ENCODE data around the gene COL4A1. TPM values are rescaled to one million over a fixed set of nuclear protein-coding genes. Genes with fewer than 3 reads are reported as not detected.
A peak's percentile ranks its signal among the peaks of the same experiment; 100 is the strongest.

Gene COL4A1
- total RNA-seq, 2 experiments from 2014 or later: not detected

GRCh38 chr13:110347088-110347487, 40.1 kb upstream of the COL4A1 start:
- no peaks in the 10 kb centered on the region for H3K9me3 Mint-ChIP-seq
- H3K4me3 Mint-ChIP-seq: no peak overlapping the region
- no peak for ATAC-seq (ENCODE audit: low read depth)
- H3K27me3 Mint-ChIP-seq: peaks cover 11% of the 10 kb centered on the region
- DNase-seq: no peak
- no peak overlapping the region for H3K27ac Mint-ChIP-seq
- H3K4me1 Mint-ChIP-seq: no peaks in the 10 kb centered on the region
- POLR2A ChIA-PET: no interaction called here
- H3K36me3 Mint-ChIP-seq: no peaks in the 10 kb centered on the region

GRCh38 chr13:110346661-110347067, 39.7 kb upstream of the COL4A1 start:
- ATAC-seq (ENCODE audit: low read depth) (no peak), DNase-seq (no peak)
- H3K27ac Mint-ChIP-seq: no peak overlapping the region
- no peak overlapping the region for H3K4me3 Mint-ChIP-seq
- no peaks in the 10 kb centered on the region for H3K9me3 Mint-ChIP-seq
- no peaks in the 10 kb centered on the region for H3K4me1 Mint-ChIP-seq
- no peaks in the 10 kb centered on the region for H3K36me3 Mint-ChIP-seq
- POLR2A ChIA-PET: no interaction called here
- H3K27me3 Mint-ChIP-seq: peaks cover 14% of the 10 kb centered on the region

- Mint-ChIP-seq H3K4me1 (peaks cover 7% of the 10 kb centered on the region), H3K27ac (no peak overlapping the region), H3K36me3 (no peaks in the 10 kb centered on the region), H3K9me3 (no peaks in the 10 kb centered on the region), H3K27me3 (peaks cover 19% of the 10 kb centered on the region), H3K4me3 (no peak overlapping the region)
- DNase-seq (no peak), ATAC-seq (ENCODE audit: low read depth) (no peak)
- POLR2A ChIA-PET: no interaction called here
Observed at GRCh38 chr13:110345701-110346100, 38.7 kb upstream of the COL4A1 start.

GRCh38 chr13:110345266-110345665, 38.3 kb upstream of the COL4A1 start:
- DNase-seq (no peak), ATAC-seq (ENCODE audit: low read depth) (no peak)
- Mint-ChIP-seq H3K27ac (no peak overlapping the region), H3K27me3 (peaks cover 19% of the 10 kb centered on the region), H3K36me3 (no peaks in the 10 kb centered on the region), H3K4me1 (peaks cover 11% of the 10 kb centered on the region), H3K9me3 (no peaks in the 10 kb centered on the region), H3K4me3 (no peak overlapping the region)
- POLR2A ChIA-PET: no interaction called here

GRCh38 chr13:110344320-110344719, 37.4 kb upstream of the COL4A1 start:
- H3K9me3 Mint-ChIP-seq: no peaks in the 10 kb centered on the region

GRCh38 chr13:110343241-110343865, 36.4 kb upstream of the COL4A1 start:
- H3K4me3 Mint-ChIP-seq: no peak overlapping the region
- H3K9me3 Mint-ChIP-seq: no peaks in the 10 kb centered on the region
- peaks cover 18% of the 10 kb centered on the region for H3K27me3 Mint-ChIP-seq
- no peak for DNase-seq
- no peaks in the 10 kb centered on the region for H3K36me3 Mint-ChIP-seq
- ATAC-seq (ENCODE audit: low read depth): no peak
- H3K27ac Mint-ChIP-seq: no peak overlapping the region
- peaks cover 12% of the 10 kb centered on the region for H3K4me1 Mint-ChIP-seq
- POLR2A ChIA-PET: no interaction called here

More at GRCh38 chr13:110344320-110344719, 37.4 kb upstream of the COL4A1 start:
- Mint-ChIP-seq H3K36me3 (no peaks in the 10 kb centered on the region), H3K27ac (no peak overlapping the region), H3K27me3 (peaks cover 17% of the 10 kb centered on the region), H3K4me3 (no peak overlapping the region), H3K4me1 (peaks cover 12% of the 10 kb centered on the region)
- ATAC-seq (ENCODE audit: low read depth) (no peak), DNase-seq (no peak)
- POLR2A ChIA-PET: no interaction called here

- no peaks in the 10 kb centered on the region for H3K36me3 Mint-ChIP-seq
- POLR2A ChIA-PET: no interaction called here
- H3K9me3 Mint-ChIP-seq: no peaks in the 10 kb centered on the region
- H3K27ac Mint-ChIP-seq: no peak overlapping the region
- peaks cover 19% of the 10 kb centered on the region for H3K27me3 Mint-ChIP-seq
- no peak for DNase-seq
- peaks cover 12% of the 10 kb centered on the region for H3K4me1 Mint-ChIP-seq
- no peak for ATAC-seq (ENCODE audit: low read depth)
- no peak overlapping the region for H3K4me3 Mint-ChIP-seq
Observed at GRCh38 chr13:110342474-110342873, 35.5 kb upstream of the COL4A1 start.

GRCh38 chr13:110341445-110342244, 34.7 kb upstream of the COL4A1 start:
- DNase-seq (no peak), ATAC-seq (ENCODE audit: low read depth) (no peak)
- H3K36me3 Mint-ChIP-seq: no peaks in the 10 kb centered on the region
- POLR2A ChIA-PET: no interaction called here
- H3K4me3 Mint-ChIP-seq: no peak overlapping the region
- H3K27me3 Mint-ChIP-seq: peaks cover 19% of the 10 kb centered on the region
- peaks cover 12% of the 10 kb centered on the region for H3K4me1 Mint-ChIP-seq
- H3K9me3 Mint-ChIP-seq: no peaks in the 10 kb centered on the region
- no peak overlapping the region for H3K27ac Mint-ChIP-seq

- Mint-ChIP-seq H3K4me3 (peak overlapping the region; percentile 62), H3K9me3 (no peaks in the 10 kb centered on the region), H3K36me3 (no peaks in the 10 kb centered on the region), H3K27ac (peak overlapping the region; percentile 2), H3K4me1 (peaks cover 12% of the 10 kb centered on the region), H3K27me3 (peaks cover 21% of the 10 kb centered on the region)
- peak; percentile 89 for ATAC-seq (ENCODE audit: low read depth)
- POLR2A ChIA-PET: no interaction called here
- DNase-seq: peak; percentile 54
Observed at GRCh38 chr13:110340812-110341444, 34.0 kb upstream of the COL4A1 start.

- no peak for DNase-seq
- Mint-ChIP-seq H3K4me1 (peaks cover 12% of the 10 kb centered on the region), H3K27me3 (peaks cover 21% of the 10 kb centered on the region), H3K36me3 (no peaks in the 10 kb centered on the region), H3K9me3 (no peaks in the 10 kb centered on the region), H3K27ac (no peak overlapping the region), H3K4me3 (no peak overlapping the region)
- ATAC-seq (ENCODE audit: low read depth): no peak
- POLR2A ChIA-PET: no interaction called here
Observed at GRCh38 chr13:110339975-110340550, 33.1 kb upstream of the COL4A1 start.

- DNase-seq (no peak), ATAC-seq (ENCODE audit: low read depth) (no peak)
- Mint-ChIP-seq H3K9me3 (no peaks in the 10 kb centered on the region), H3K27ac (no peak overlapping the region), H3K4me3 (no peak overlapping the region), H3K27me3 (peaks cover 21% of the 10 kb centered on the region), H3K4me1 (peaks cover 12% of the 10 kb centered on the region), H3K36me3 (no peaks in the 10 kb centered on the region)
- POLR2A ChIA-PET: no interaction called here
Observed at GRCh38 chr13:110339263-110339662, 32.3 kb upstream of the COL4A1 start.

GRCh38 chr13:110338441-110339101, 31.6 kb upstream of the COL4A1 start:
- DNase-seq (no peak), ATAC-seq (ENCODE audit: low read depth) (no peak)
- no peaks in the 10 kb centered on the region for H3K36me3 Mint-ChIP-seq
- no peak overlapping the region for H3K27ac Mint-ChIP-seq
- peaks cover 21% of the 10 kb centered on the region for H3K27me3 Mint-ChIP-seq
- H3K9me3 Mint-ChIP-seq: no peaks in the 10 kb centered on the region
- POLR2A ChIA-PET: no interaction called here
- no peak overlapping the region for H3K4me3 Mint-ChIP-seq
- peaks cover 12% of the 10 kb centered on the region for H3K4me1 Mint-ChIP-seq

GRCh38 chr13:110337247-110337646, 30.3 kb upstream of the COL4A1 start:
- Mint-ChIP-seq H3K27ac (no peak overlapping the region), H3K36me3 (no peaks in the 10 kb centered on the region), H3K4me3 (no peak overlapping the region), H3K9me3 (no peaks in the 10 kb centered on the region), H3K4me1 (peaks cover 12% of the 10 kb centered on the region), H3K27me3 (peaks cover 20% of the 10 kb centered on the region)
- POLR2A ChIA-PET: no interaction called here
- ATAC-seq (ENCODE audit: low read depth): no peak
- DNase-seq: no peak
